ENCODE results near the gene RPL28.

The RPL28 gene

GRCh38 chr19:55451163-55451964, 65.6 kb downstream of the RPL28 start:
- no peak for DNase-seq (ENCODE audit: low read depth)

GRCh38 chr19:55451965-55452748, 66.4 kb downstream of the RPL28 start:
- peak; percentile 26 for DNase-seq (ENCODE audit: low read depth)
